H1 (cell line): Measurements from ENCODE around the gene PREX1. TPM values are rescaled to one million over a fixed set of nuclear protein-coding genes. Genes with fewer than 3 reads are reported as not detected.

ENCODE experiments used
- CTCF ChIA-PET: fragments of 300-600 bp; sonication (Branson Sonifier 250); formaldehyde crosslinking; loops from one replicate; lab custom pipeline; 2021; ENCODE audit not compliant: partially characterized antibody; lab: Charles Lee
- POLR2A ChIA-PET: fragments of 300-600 bp; sonication (Branson Sonifier 250); formaldehyde crosslinking; loops from one replicate; lab custom pipeline; 2021; ENCODE audit warnings: inconsistent platforms; ENCODE audit not compliant: partially characterized antibody; lab: Charles Lee
- DNase-seq, 2 experiments: peaks; one replicate each; pipeline versions ENCODE4 v3.0.0 to v3.0.0-alpha.2; 2010 to 2022; ENCODE audit warnings: low spot score in 2 of 2, low read depth in 1 of 2, mixed read lengths in 1 of 2
- FAIRE-seq: peaks from 2 replicates; lab custom pipeline; 2011; peaks lifted over from hg19 to GRCh38; lab: Jason Lieb, UNC
- H2AFZ ChIP-seq: 2 replicates; pipeline ENCODE4 v1.8.1; 2012; ENCODE audit warnings: low read length, inconsistent platforms
- H2AK5ac ChIP-seq: 2 replicates; pipeline ENCODE4 v1.6.1; 2013; ENCODE audit warnings: low read depth, low read length
- H2BK120ac ChIP-seq: replicated peaks from 2 replicates; pipeline ENCODE3; 2013; ENCODE audit warnings: low read depth, low read length, inconsistent platforms
- H2BK12ac ChIP-seq: 2 replicates; pipeline ENCODE4 v1.6.1; 2013; ENCODE audit warnings: low read depth, low read length
- H2BK15ac ChIP-seq: 2 replicates; pipeline ENCODE4 v1.6.1; 2013; ENCODE audit warnings: low read length
- H2BK20ac ChIP-seq: 2 replicates; pipeline ENCODE4 v1.6.1; 2013; ENCODE audit warnings: low read length
- H2BK5ac ChIP-seq: 2 replicates; pipeline ENCODE4 v1.6.1; 2013; ENCODE audit warnings: low read depth, low read length
- H3K14ac ChIP-seq: 2 replicates; pipeline ENCODE4 v1.6.1; 2013; ENCODE audit warnings: inconsistent platforms; ENCODE audit not compliant: insufficient read length
- H3K18ac ChIP-seq: 2 replicates; pipeline ENCODE4 v1.6.1; 2013; ENCODE audit warnings: low read length; ENCODE audit errors: extremely low read depth
- H3K23ac ChIP-seq: 2 replicates; pipeline ENCODE4 v1.6.1; 2013; ENCODE audit warnings: inconsistent platforms; ENCODE audit not compliant: insufficient read length
- H3K23me2 ChIP-seq: 2 replicates; pipeline ENCODE4 v1.6.1; 2013; ENCODE audit warnings: low read depth, low read length
- H3K27ac ChIP-seq: 2 replicates; pipeline ENCODE4 v1.6.1; 2011; ENCODE audit warnings: low read depth, low read length, inconsistent platforms
- H3K27me3 ChIP-seq, 4 experiments: replicated peaks in 1 of 4; 1 replicate in 1 of 4; 2 replicates in 3 of 4; pipeline versions ENCODE4 v1.6.1 to v1.8.1; 2011 to 2013; ENCODE audit warnings: low read length in 3 of 4, mild to moderate bottlenecking in 3 of 4, inconsistent platforms in 2 of 4, mixed read lengths in 2 of 4, moderate library complexity in 1 of 4; ENCODE audit not compliant: control insufficient read depth in 3 of 4, insufficient read depth in 3 of 4; ENCODE audit errors: extremely low read depth in 1 of 4
- H3K36me3 ChIP-seq, 4 experiments: 2 replicates each; pipeline versions ENCODE4 v1.6.1 to v1.8.1; 2011 to 2013; ENCODE audit warnings: mild to moderate bottlenecking in 4 of 4, low read length in 3 of 4, moderate library complexity in 2 of 4, control low read depth in 1 of 4, inconsistent platforms in 1 of 4; ENCODE audit not compliant: insufficient read depth in 4 of 4, control insufficient read depth in 2 of 4
- H3K4ac ChIP-seq: replicated peaks from 2 replicates; pipeline ENCODE3; 2013; ENCODE audit warnings: low read length, low read depth, mixed read lengths, inconsistent platforms; ENCODE audit not compliant: insufficient read length
- H3K4me1 ChIP-seq, 4 experiments: replicated peaks in 1 of 4; 1 replicate in 1 of 4; 2 replicates in 3 of 4; pipeline versions ENCODE4 v1.6.1 to v1.8.1; 2011 to 2013; ENCODE audit warnings: low read length in 3 of 4, inconsistent platforms in 2 of 4, mixed read lengths in 1 of 4; ENCODE audit not compliant: insufficient read depth in 4 of 4, control insufficient read depth in 3 of 4
- H3K4me2 ChIP-seq, 2 experiments: 2 replicates each; pipeline versions ENCODE4 v1.6.1 to v1.8.1; 2011 to 2013; ENCODE audit warnings: low read depth in 2 of 2, low read length in 2 of 2, control low read depth in 1 of 2, inconsistent platforms in 1 of 2, mild to moderate bottlenecking in 1 of 2; ENCODE audit not compliant: insufficient read depth in 1 of 2
- H3K4me3 ChIP-seq, 4 experiments: fragments of 200-600, 300-600 bp in 1 of 4; sonication (generic), shearing (Covaris generic), sonication (Bioruptor Twin) in 1 of 4; 2 replicates each; pipeline versions ENCODE4 v1.5.1 to v1.8.1; 2011 to 2016; ENCODE audit warnings: low read length in 4 of 4, low read depth in 3 of 4, control low read depth in 2 of 4, inconsistent platforms in 2 of 4, mild to moderate bottlenecking in 2 of 4, mixed read lengths in 1 of 4, moderate library complexity in 1 of 4; ENCODE audit not compliant: insufficient read depth in 2 of 4; ENCODE audit errors: extremely low read depth in 1 of 4
- H3K56ac ChIP-seq: replicated peaks from 2 replicates; pipeline ENCODE3; 2013; ENCODE audit warnings: low read depth, mild to moderate bottlenecking, mixed read lengths, low read length, inconsistent platforms; ENCODE audit not compliant: insufficient read length
- H3K79me1 ChIP-seq: 2 replicates; pipeline ENCODE4 v1.6.1; 2013; ENCODE audit warnings: low read depth, low read length, control low read depth
- H3K79me2 ChIP-seq, 2 experiments: 2 replicates each; pipeline versions ENCODE4 v1.6.1 to v1.8.1; 2012 to 2013; ENCODE audit warnings: low read length in 2 of 2, mild to moderate bottlenecking in 2 of 2, inconsistent platforms in 1 of 2; ENCODE audit not compliant: insufficient read depth in 2 of 2, control insufficient read depth in 1 of 2
- H3K9ac ChIP-seq, 4 experiments: replicated peaks in 1 of 4; 1 replicate in 1 of 4; 2 replicates in 3 of 4; pipeline versions ENCODE4 v1.6.1 to v1.8.1; 2011 to 2013; ENCODE audit warnings: low read depth in 3 of 4, low read length in 3 of 4, control low read depth in 2 of 4, mild to moderate bottlenecking in 2 of 4, moderate library complexity in 2 of 4, inconsistent platforms in 1 of 4; ENCODE audit errors: extremely low read depth in 1 of 4
- H3K9me3 ChIP-seq, 2 experiments: 2 replicates each; pipeline versions ENCODE4 v1.6.1 to v1.8.1; 2012 to 2013; ENCODE audit warnings: mild to moderate bottlenecking in 2 of 2, moderate library complexity in 2 of 2, control low read depth in 1 of 2, inconsistent platforms in 1 of 2, low read depth in 1 of 2, low read length in 1 of 2, mixed read lengths in 1 of 2; ENCODE audit not compliant: insufficient read depth in 2 of 2
- H4K20me1 ChIP-seq, 2 experiments: replicated peaks in 1 of 2; 2 replicates each; pipeline versions ENCODE3 to v1.8.1; 2011 to 2013; ENCODE audit warnings: inconsistent platforms in 2 of 2, low read length in 2 of 2, mild to moderate bottlenecking in 1 of 2; ENCODE audit not compliant: insufficient read depth in 2 of 2, control insufficient read depth in 1 of 2
- H4K5ac ChIP-seq: 2 replicates; pipeline ENCODE4 v1.6.1; 2013; ENCODE audit warnings: low read length, low read depth, mixed read lengths, inconsistent platforms; ENCODE audit not compliant: insufficient read length
- H4K8ac ChIP-seq: 2 replicates; pipeline ENCODE4 v1.8.0; 2013; ENCODE audit warnings: mild to moderate bottlenecking, moderate library complexity, low read length, inconsistent platforms; ENCODE audit not compliant: insufficient read depth; ENCODE audit errors: extremely low read depth
- H4K91ac ChIP-seq: replicated peaks from 2 replicates; pipeline ENCODE3; 2013; ENCODE audit warnings: low read length, mixed read lengths, inconsistent platforms; ENCODE audit not compliant: insufficient read length
- RBBP5 ChIP-seq: IDR thresholded peaks from 2 replicates; pipeline ENCODE4 v1.7.1; 2012; ENCODE audit warnings: low read depth, mild to moderate bottlenecking, inconsistent platforms, low read length, moderate library complexity, borderline replicate concordance
- RXRA ChIP-seq: IDR thresholded peaks from 2 replicates; pipeline ENCODE4 v1.6.1; 2011; ENCODE audit warnings: low read depth, mild to moderate bottlenecking, low read length, moderate library complexity; ENCODE audit not compliant: insufficient read depth
- ZNF274 ChIP-seq: IDR thresholded peaks from 2 replicates; pipeline ENCODE4 v1.7.0; 2012; ENCODE audit warnings: low read length, borderline replicate concordance; ENCODE audit errors: extremely low read depth
- WGBS, 2 experiments: shearing (Covaris generic) in 1 of 2; methylation state at CpG; one replicate each; pipeline versions ENCODE4 v1.1.6 to v1.1.7; 2013 to 2015; ENCODE audit warnings: low lambda C conversion rate in 2 of 2, mixed read lengths in 2 of 2, inconsistent platforms in 1 of 2, low coverage in 1 of 2, missing lambda C conversion rate in 1 of 2; ENCODE audit not compliant: insufficient replicate concordance in 2 of 2, insufficient coverage in 1 of 2, insufficient read length in 1 of 2; ENCODE audit errors: extremely low coverage in 1 of 2, missing lambda C conversion rate in 1 of 2; 5-methylcytosine and 5-hydroxymethylcytosine counted together
- polyA plus RNA-seq, 7 experiments: library from polyadenylated mRNA; depleted of rRNA in 3 of 7; stranded (reverse) in 5 of 7; unstranded in 2 of 7; fragments of >200 nt in 5 of 7; fragments of 200-250 nt in 2 of 7; gene quantifications; 1 replicate in 5 of 7; 2 replicates in 1 of 7; 4 replicates in 1 of 7; pipeline versions ENCODE4 v1.2.1 to v1.2.3, GENCODE V29; 2011 to 2013; ENCODE audit warnings: missing spikeins in 2 of 7, mixed read lengths in 2 of 7
- total RNA-seq: library from RNA; stranded (reverse); fragmentation: NEBNext Ultra II Directional; extraction: Animal tissue kit (Norgen Biotek cat#: 25700); gene quantifications from 2 replicates; pipeline ENCODE4 v1.2.1, GENCODE V29; 2021

The PREX1 gene
- total and polyA plus RNA-seq, 2 of the 8 experiments (the other 6 are each of a cell fraction or from before 2014, with no cell fraction given), result 10.7 to 12.8 TPM

- Histone ChIP-seq H3K23ac (no peak overlapping the region), H3K4me2 (peak overlapping the region in 1 of 2 experiments; percentile 27; a peak in 1 of 4 replicates), H4K5ac (no peak overlapping the region), H2BK20ac (no peak overlapping the region), H2AFZ (no peak overlapping the region)
- no peak for TF ChIP-seq RBBP5
- TF ChIP-seq ZNF274, result no peak
- no peak for TF ChIP-seq RXRA
- TF ChIP-seq, all 59 proteins: peak for 0
- Histone ChIP-seq H3K4ac (no peak overlapping the region), H3K9ac (no peak overlapping the region; a peak in 1 of 7 replicates), H2BK5ac (no peak overlapping the region), H3K4me3 (no peak overlapping the region), H3K36me3 (no peaks in the 10 kb centered on the region), H3K27me3 (no peaks in the 10 kb centered on the region), H3K79me1 (no peaks in the 10 kb centered on the region), H3K18ac (no peak overlapping the region), H4K91ac (no peak overlapping the region), H4K8ac (0 out of 2 replicates have a peak overlapping the region, but pooled peaks have one; percentile 37), H2AK5ac (no peak overlapping the region), H2BK120ac (no peak overlapping the region), H3K27ac (no peak overlapping the region), H2BK15ac (no peak overlapping the region), H3K56ac (no peak overlapping the region), H3K4me1 (peaks cover 0 to 6% (median 2%) of the 10 kb centered on the region in 4 experiments; a peak in 5 of 7 replicates), H3K79me2 (no peaks in the 10 kb centered on the region), H2BK12ac (no peak overlapping the region), H3K23me2 (peaks cover 4% of the 10 kb centered on the region; the same call in 1 of the 2 replicates), H3K9me3 (no peaks in the 10 kb centered on the region), H4K20me1 (no peaks in the 10 kb centered on the region), H3K14ac (no peak overlapping the region)
- DNase-seq, result no peak
- 85% methylated on average over 16 of the region's 16 CpGs; no CpG with 5 or more reads in 1 of the 2 experiments for WGBS, 2 experiments
- CTCF ChIA-PET, result interaction anchor here (0.6 to 3.2 kb wide), 4 partner anchors 10 to 454 kb away, joined by 3 to 15 read pairs (median 3); no protein-coding TSS in a partner anchor
- no peak for FAIRE-seq
- POLR2A ChIA-PET, result no interaction called here
Measured at GRCh38 chr20:48631114-48632016, 196.4 kb downstream of the PREX1 start.
